HG02588 (cell line): ENCODE measurements around the gene DYNLT1.
"Not testable (repeated sequence)": the region's sequence is repeated elsewhere in the genome, so short reads cannot be mapped to it uniquely, and the experiment has no call there.

ENCODE experiments used
- ATAC-seq: cut with Tn5 transposase; IDR thresholded peaks from one replicate; pipeline ENCODE4 v1.9.1; 2021; ENCODE audit warnings: mild to moderate bottlenecking, moderate library complexity; ENCODE audit not compliant: unreplicated experiment

The DYNLT1 gene

GRCh38 chr6:158624684-158625682 lies 19.6 kb downstream of the DYNLT1 start:
- no peak for ATAC-seq

GRCh38 chr6:158622545-158623190 lies 21.9 kb downstream of the DYNLT1 start:
- ATAC-seq = no peak

- no peak for ATAC-seq
These were observed 22.6 kb downstream of the DYNLT1 start for GRCh38 chr6:158621694-158622544.

- ATAC-seq = no peak
These were observed 23.4 kb downstream of the DYNLT1 start for GRCh38 chr6:158620963-158621693.

GRCh38 chr6:158619922-158620801 lies 24.4 kb downstream of the DYNLT1 start:
- ATAC-seq = no peak

GRCh38 chr6:158618289-158618688 lies 26.3 kb downstream of the DYNLT1 start:
- ATAC-seq = not testable (repeated sequence)

- ATAC-seq = not testable (repeated sequence)
These were observed 29.9 kb downstream of the DYNLT1 start for GRCh38 chr6:158614606-158615005.

GRCh38 chr6:158611541-158612370 lies 32.8 kb downstream of the DYNLT1 start:
- ATAC-seq = no peak

- ATAC-seq = no peak
These were observed 33.5 kb downstream of the DYNLT1 start for GRCh38 chr6:158611039-158611438.

GRCh38 chr6:158610319-158610968 lies 34.1 kb downstream of the DYNLT1 start:
- no peak for ATAC-seq

GRCh38 chr6:158609455-158610155 lies 34.9 kb downstream of the DYNLT1 start:
- ATAC-seq = no peak

GRCh38 chr6:158608221-158608620 lies 36.3 kb downstream of the DYNLT1 start:
- no peak for ATAC-seq

- ATAC-seq = no peak
These were observed 37.0 kb downstream of the DYNLT1 start for GRCh38 chr6:158607411-158608170.

- ATAC-seq = no peak
These were observed 37.6 kb downstream of the DYNLT1 start for GRCh38 chr6:158606935-158607334.

GRCh38 chr6:158606011-158606410 lies 38.5 kb downstream of the DYNLT1 start:
- not testable (repeated sequence) for ATAC-seq

- ATAC-seq = no peak
These were observed 39.2 kb downstream of the DYNLT1 start for GRCh38 chr6:158605266-158605878.
